Breast epithelium (tissue), 3 donors: ENCODE measurements around the gene SPATA24.

ENCODE experiments used
- POLR2A ChIP-seq: fragments of 450-650 bp; IDR thresholded peaks from one replicate; pipeline ENCODE4 v1.6.1; 2016; ENCODE audit warnings: antibody characterized with exemption, mild to moderate bottlenecking, moderate library complexity
- POLR2AphosphoS5 ChIP-seq, 3 donors: sonication (generic); formaldehyde crosslinking; IDR thresholded peaks; one replicate each; pipeline ENCODE4 v1.6.1; 2017; ENCODE audit warnings: antibody characterized with exemption in 3 of 3
- TF ChIP-seq, protein P1 (sequence below), 3 donors: fragments of 450-650 bp; IDR thresholded peaks; one replicate each; pipeline ENCODE4 v1.5.1; 2016 to 2017; ENCODE audit warnings: antibody characterized with exemption in 3 of 3, mild to moderate bottlenecking in 3 of 3, moderate library complexity in 3 of 3

- TF ChIP-seq POLR2A (no peak), POLR2AphosphoS5 (IDR thresholded peaks at IDR 0.05) (no peak)
- TF ChIP-seq, protein P1, sequence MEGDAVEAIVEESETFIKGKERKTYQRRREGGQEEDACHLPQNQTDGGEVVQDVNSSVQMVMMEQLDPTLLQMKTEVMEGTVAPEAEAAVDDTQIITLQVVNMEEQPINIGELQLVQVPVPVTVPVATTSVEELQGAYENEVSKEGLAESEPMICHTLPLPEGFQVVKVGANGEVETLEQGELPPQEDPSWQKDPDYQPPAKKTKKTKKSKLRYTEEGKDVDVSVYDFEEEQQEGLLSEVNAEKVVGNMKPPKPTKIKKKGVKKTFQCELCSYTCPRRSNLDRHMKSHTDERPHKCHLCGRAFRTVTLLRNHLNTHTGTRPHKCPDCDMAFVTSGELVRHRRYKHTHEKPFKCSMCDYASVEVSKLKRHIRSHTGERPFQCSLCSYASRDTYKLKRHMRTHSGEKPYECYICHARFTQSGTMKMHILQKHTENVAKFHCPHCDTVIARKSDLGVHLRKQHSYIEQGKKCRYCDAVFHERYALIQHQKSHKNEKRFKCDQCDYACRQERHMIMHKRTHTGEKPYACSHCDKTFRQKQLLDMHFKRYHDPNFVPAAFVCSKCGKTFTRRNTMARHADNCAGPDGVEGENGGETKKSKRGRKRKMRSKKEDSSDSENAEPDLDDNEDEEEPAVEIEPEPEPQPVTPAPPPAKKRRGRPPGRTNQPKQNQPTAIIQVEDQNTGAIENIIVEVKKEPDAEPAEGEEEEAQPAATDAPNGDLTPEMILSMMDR (IDR thresholded peaks at IDR 0.05), result peak in 1 of 3 donors; percentile 21
Observed at GRCh38 chr5:139394123-139394653, 9.7 kb downstream of the SPATA24 start.
